ENCODE measurements around the gene SLC9C1. TPM values are rescaled to one million over a fixed set of nuclear protein-coding genes. Genes with fewer than 3 reads are reported as not detected.

SLC9C1 gene
- total RNA-seq, 1 donor from 2014 or later: 3.9 TPM

GRCh38 chr3:112314649-112315048, 20.6 kb upstream of the SLC9C1 start:
- intact Hi-C loops (cut with DNase I): no loop called here

DNA sequence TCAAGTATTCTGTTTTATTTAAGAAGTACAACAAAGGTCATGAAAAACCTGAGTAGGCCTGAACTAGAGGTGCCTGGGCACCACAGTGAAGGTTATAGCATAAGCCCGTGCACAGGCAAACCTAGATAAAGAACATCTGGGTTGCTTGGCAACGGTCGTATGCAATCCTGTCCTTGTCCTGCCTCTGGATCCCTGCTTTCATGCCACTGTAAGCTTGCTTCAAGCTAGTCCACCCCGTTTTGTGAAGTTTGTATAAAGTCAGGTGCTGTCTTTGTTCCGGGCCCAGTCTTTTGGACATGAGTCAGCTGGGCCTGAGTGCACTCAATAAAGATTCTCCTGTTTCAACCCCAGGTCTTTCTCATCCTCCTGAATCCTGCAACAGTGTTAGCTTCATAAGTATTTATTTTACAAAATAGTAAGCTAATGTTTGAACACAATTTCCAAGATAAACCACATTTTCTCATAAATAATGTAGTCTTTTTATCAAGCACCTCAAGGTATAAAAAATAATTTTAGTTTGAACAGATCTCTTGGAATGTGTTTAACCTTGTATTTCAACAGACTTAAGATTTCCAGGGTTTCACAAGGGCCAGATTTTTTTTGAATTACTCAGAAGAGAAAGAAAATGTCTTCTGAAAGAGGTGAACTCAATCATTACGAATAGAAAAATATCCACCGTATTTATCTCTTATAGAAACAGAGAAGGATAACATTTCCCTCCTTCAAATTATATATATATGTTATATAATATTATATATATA, 14.3 kb upstream of the SLC9C1 start:
- intact Hi-C loops (cut with DNase I): no loop called here
- no peak for DNase-seq (ENCODE audit: low spot score)

More at GRCh38 chr3:112314649-112315048, 20.6 kb upstream of the SLC9C1 start:
- DNase-seq (ENCODE audit: low spot score): no peak

DNA sequence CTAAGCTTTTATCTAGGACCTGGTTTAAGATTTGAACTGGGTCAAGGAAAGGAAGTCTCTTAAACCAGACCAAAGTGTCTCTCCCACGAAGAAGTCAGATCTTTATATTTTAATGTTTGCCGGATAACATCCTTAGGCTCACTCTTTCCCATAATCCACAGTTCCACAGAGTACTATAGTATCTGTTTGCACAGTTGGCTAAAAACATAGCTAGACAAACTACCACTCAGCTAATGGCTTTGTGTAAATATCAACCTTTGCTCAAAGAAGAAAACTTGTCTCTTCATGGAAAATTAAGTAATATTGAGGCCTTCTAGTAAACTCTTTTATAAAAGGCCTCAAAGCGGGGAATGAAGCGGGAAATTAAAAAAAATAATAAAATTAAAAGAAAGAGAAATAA, 13.5 kb upstream of the SLC9C1 start:
- no peak for DNase-seq (ENCODE audit: low spot score)
- intact Hi-C loops (cut with DNase I): no loop called here

GRCh38 chr3:112306825-112307224, 12.8 kb upstream of the SLC9C1 start:
- intact Hi-C loops (cut with DNase I): no loop called here
- no peak for DNase-seq (ENCODE audit: low spot score)

GRCh38 chr3:112304611-112305010, 10.6 kb upstream of the SLC9C1 start:
- intact Hi-C loops (cut with DNase I): no loop called here
- no peak for DNase-seq (ENCODE audit: low spot score)

DNA sequence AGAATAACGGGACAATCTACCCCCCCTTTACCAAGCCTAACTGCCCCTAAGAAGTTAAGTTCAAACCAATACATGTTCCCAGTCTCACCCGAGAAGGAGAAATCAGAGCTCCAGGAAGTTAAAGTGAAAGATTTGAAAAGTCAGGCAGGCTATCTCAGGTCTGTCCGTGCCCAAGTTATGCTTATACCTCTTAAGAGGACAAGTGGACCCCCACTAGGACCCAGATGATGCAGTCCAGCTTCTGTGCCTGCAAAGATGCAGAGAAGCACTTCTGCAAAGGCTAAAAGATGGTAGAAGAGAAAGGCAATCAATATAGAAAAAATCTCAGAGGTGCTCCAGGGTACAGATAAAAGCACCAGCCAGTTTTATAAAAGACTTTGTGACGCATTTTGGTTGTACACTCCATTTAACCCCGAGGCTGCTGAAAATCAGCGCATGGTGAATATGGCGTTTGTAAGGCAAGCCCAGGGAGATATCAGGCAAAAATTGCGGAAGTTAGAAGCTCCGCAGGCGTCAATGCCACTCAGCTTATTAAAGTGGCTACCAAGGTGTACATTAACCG, 9.8 kb upstream of the SLC9C1 start:
- intact Hi-C loops (cut with DNase I): no loop called here
- DNase-seq (ENCODE audit: low spot score): no peak

- no peak for DNase-seq (ENCODE audit: low spot score)
- intact Hi-C loops (cut with DNase I): no loop called here
Observed at GRCh38 chr3:112302881-112303763, 9.1 kb upstream of the SLC9C1 start.

DNA sequence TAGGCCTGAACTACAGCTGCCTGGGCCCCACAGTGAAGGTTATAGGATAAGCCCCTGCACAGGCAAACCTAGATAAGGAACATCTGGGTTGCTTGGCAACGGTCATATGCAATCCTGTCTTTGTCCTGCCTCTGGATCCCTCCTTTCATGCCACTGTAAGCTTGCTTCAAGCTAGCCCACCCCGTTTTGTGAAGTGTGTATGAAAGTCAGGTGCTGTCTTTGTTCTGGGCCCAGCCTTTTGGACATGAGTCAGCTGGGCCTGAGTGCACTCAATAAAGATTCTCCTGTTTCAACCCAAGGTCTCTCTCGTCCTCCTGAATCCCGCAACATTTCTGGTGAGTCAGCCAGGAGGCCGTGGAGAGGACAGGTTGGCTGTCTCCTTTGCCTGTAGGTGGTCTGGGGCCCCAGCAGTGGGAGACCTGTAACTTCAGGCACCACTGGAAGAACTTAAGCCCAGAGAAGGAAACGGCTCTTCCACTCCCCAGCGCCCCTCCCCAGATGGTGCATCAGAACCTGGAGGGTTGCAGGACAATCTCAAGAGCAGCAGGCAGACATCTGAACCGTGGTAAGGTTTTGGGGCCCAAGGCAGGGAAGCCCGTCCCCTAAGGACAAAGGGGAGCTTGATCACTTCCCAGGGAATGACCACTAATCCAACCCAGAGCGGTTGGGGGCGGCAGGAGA, 8.3 kb upstream of the SLC9C1 start:
- intact Hi-C loops (cut with DNase I): no loop called here
- no peak for DNase-seq (ENCODE audit: low spot score)

DNA sequence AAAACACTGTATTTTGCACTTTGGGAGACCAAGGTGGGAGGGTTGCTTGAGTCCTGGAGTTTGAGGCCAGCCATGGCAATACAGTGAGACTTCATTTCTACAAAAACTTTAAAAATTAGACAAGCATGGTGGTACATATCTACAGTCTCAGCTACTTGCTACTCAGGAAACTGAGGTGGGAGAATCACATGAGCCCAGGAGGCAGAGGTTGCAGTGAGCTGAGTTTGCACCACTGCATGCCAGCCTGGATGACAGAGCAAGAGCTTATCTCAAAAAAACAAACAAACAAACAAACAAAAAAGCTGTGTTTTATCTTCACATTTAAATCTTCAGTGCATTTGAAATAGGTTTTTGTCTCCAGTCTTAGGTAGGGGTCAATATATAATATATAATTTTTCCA, 4.8 kb upstream of the SLC9C1 start:
- no peak for DNase-seq (ENCODE audit: low spot score)
- intact Hi-C loops (cut with DNase I): no loop called here

DNA sequence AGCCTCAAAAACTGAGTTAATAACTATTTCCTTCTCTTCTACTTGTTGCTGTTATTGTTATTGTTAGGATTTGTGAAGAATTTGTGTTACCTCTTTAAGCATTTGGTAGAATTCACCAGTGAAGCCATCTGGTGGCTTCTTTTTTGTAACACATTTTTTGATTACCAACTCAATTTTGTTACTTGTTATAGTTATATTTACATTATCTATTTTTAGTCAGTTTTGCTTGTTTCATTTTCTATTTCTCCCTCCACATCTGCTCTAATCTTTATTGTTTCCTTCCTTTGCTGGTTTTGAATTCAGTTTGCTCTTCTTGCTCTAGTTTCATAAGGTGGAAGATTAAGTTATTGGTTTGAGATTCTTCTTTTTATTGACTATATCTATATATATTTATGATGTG, 3.7 kb upstream of the SLC9C1 start:
- DNase-seq (ENCODE audit: low spot score): no peak
- intact Hi-C loops (cut with DNase I): no loop called here

- DNase-seq (ENCODE audit: low spot score): no peak
- intact Hi-C loops (cut with DNase I): no loop called here
Observed at GRCh38 chr3:112289011-112289410, 5.0 kb downstream of the SLC9C1 start.

- no peak for DNase-seq (ENCODE audit: low spot score)
- intact Hi-C loops (cut with DNase I): no loop called here
Observed at GRCh38 chr3:112280266-112280665, 13.8 kb downstream of the SLC9C1 start.

DNA sequence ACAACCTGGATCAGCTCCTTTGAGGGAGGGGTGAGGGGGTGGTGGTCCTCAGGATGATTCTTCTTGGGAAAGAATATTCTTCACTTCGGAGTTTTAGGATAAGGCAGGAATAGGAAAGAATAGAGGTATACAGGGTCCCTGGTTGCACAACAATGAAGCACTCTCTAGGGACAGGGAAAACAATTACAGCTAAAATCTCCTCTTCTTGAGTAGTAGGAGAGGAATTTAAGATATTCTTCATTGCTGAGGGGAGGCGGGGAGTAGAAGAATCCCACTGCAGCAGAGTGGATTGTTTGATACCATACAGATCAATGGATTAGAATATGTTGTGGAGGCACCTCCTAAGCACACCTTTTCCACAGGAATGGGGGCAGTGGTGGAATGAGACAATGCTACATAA, 20.5 kb downstream of the SLC9C1 start:
- intact Hi-C loops (cut with DNase I): no loop called here
- no peak for DNase-seq (ENCODE audit: low spot score)

DNA sequence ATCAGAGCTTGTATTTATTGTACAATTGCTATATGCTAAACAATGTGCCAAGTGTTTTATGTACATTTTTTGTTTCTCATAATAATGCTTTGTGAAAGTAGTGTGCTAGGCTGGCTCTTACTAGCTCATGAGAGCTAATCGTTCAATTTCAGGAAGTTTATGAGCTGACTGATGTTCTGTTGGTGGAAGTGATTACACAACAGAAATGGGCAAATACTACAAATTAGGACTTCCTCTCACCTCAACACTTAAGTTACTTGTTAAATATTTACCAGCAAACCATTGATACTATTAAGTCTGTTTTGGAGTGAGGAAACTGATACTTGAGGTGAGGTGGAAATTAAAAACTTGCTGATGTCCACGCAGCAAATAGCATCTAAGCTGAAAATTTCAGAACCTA, 32.3 kb downstream of the SLC9C1 start:
- DNase-seq (ENCODE audit: low spot score): no peak
- intact Hi-C loops (cut with DNase I): no loop called here

- intact Hi-C loops (cut with DNase I): no loop called here
- no peak for DNase-seq (ENCODE audit: low spot score)
Observed at GRCh38 chr3:112260563-112260962, 33.5 kb downstream of the SLC9C1 start.

DNA sequence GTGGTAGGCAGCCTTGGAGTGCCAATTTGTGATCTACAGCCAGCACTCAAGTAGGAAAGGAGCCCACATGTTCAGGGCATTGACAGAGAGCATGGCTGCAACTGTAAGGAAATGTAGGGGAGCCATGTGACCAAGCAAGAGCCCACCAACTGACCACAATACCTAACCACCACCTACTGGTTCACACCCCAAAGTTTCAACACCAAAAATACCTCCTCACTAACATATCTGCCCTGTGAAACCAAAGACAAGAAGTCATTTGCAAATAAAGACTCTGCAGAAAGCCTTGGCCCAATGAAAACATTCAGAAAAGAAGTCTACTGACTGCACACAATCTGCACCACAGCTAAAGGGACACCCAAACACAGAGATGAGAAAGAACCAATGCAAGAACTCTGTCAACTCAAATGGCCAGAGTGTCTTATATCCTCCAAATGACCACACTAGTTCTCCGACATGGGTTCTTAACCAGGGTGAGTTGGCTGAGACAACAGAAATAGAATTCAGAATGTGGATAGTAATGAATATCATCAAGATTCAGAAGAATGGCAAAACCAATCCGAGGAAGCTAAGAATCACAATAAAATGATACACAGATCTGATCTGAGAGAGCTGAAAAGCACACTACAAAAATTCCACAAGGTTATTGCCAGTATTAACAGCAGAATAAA, 40.6 kb downstream of the SLC9C1 start:
- DNase-seq (ENCODE audit: low spot score): no peak

GRCh38 chr3:112247900-112248299, 46.1 kb downstream of the SLC9C1 start:
- DNase-seq (ENCODE audit: low spot score): no peak
- intact Hi-C loops (cut with DNase I): no loop called here

More for the DNA sequence above, 40.6 kb downstream of the SLC9C1 start:
- intact Hi-C loops (cut with DNase I): no loop called here

DNA sequence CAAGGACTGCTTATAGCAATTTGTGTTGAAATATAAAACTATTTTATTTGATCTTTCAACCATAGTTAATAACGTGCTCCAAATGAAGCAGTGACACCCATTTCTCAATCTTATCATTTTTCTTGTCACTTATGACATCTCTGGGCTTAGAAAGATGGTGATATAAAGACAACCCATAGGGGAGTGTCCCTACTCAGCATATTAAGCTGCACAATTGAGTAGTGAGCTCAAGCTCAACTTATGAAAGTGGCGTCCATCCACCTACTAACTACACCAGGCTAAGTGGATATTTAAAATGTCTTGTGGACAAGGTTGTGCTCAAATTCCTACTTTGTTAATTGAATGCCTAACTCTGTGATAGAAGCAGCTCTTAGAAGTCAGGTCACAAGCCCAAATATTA, 46.7 kb downstream of the SLC9C1 start:
- intact Hi-C loops (cut with DNase I): no loop called here
- DNase-seq (ENCODE audit: low spot score): no peak

- intact Hi-C loops (cut with DNase I): no loop called here
- no peak for DNase-seq (ENCODE audit: low spot score)
Observed at GRCh38 chr3:112233083-112233482, 60.9 kb downstream of the SLC9C1 start.

GRCh38 chr3:112231727-112232126, 62.3 kb downstream of the SLC9C1 start:
- no peak for DNase-seq (ENCODE audit: low spot score)
- intact Hi-C loops (cut with DNase I): no loop called here
